T-helper 2 cell treated with Interferon-gamma antibody and Interleukin-4, amounts not matched to agents 5 μg/mL and 100 μg/mL, for 36 hours (primary cell): ENCODE data around the gene TNFRSF13B.
"Not testable (repeated sequence)": the region's sequence is repeated elsewhere in the genome, so short reads cannot be mapped to it uniquely, and the experiment has no call there.

Experiments
- DNase-seq: peaks from one replicate; pipeline ENCODE4 v3.0.0; 2021; ENCODE audit warnings: low spot score
- H3K27ac Mint-ChIP-seq: one replicate; pipeline ENCODE4 v1.8.0; 2021; ENCODE audit warnings: mild to moderate bottlenecking, mixed read lengths
- H3K27me3 Mint-ChIP-seq: one replicate; pipeline ENCODE4 v1.8.0; 2021; ENCODE audit warnings: low read depth, mixed read lengths
- H3K36me3 Mint-ChIP-seq: one replicate; pipeline ENCODE4 v1.8.0; 2021; ENCODE audit warnings: low read depth, mixed read lengths
- H3K4me1 Mint-ChIP-seq: one replicate; pipeline ENCODE4 v1.8.0; 2021; ENCODE audit warnings: low read depth, mixed read lengths
- H3K4me3 Mint-ChIP-seq: one replicate; pipeline ENCODE4 v1.8.0; 2022; ENCODE audit warnings: mild to moderate bottlenecking, moderate library complexity, mixed read lengths
- H3K9me3 Mint-ChIP-seq: one replicate; pipeline ENCODE4 v1.8.0; 2021; ENCODE audit warnings: mixed read lengths

The TNFRSF13B gene

DNA sequence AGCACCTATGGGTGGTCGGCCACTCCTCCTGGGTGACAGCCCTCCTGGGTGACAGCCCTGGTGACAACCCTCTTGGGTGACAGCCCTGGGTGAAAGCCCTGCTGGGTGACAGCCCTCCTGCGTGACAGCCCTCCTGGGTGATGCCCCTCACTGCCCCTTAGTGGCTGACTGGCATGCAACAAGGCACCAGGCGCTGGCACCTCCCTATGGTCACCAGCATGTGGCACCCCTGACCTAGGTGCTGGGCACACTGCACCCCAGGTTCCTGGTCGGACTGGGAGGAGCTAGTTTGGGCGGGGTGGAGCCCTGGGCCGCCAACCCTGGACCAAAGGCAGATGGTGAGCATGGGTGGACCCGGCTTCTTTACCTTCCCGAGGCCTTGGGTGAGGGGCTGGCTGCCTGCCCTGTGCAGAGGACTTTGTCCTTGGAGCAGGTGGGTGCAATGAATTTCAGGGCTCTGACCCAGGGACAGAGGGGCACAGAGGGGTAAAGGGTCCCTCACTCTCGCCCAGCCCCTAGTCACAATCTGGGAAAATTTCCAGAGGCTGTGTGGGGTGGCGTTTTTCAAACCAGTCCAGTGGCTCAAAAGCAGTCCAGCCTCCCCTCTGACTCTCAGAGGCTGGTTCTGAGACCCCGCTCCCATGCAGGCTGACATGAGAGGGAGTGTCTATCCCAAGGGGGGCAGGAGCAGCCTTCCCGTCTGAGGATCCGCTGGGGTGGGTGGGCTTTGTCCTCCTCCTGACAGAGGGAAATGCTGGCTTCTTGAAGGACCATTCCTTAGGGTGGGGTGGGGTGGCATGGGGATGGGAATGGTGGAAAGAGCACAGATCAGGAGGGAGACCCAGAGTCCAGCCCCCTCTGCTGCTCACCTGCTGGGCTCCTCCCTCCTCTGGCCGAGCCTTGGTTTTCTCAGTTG, 25.9 kb upstream of the TNFRSF13B start:
- Mint-ChIP-seq H3K27me3 (peaks cover 14% of the 10 kb centered on the region), H3K9me3 (no peaks in the 10 kb centered on the region), H3K36me3 (no peaks in the 10 kb centered on the region), H3K4me3 (no peak overlapping the region), H3K27ac (no peak overlapping the region), H3K4me1 (peaks cover 1% of the 10 kb centered on the region)
- DNase-seq, result no peak

DNA sequence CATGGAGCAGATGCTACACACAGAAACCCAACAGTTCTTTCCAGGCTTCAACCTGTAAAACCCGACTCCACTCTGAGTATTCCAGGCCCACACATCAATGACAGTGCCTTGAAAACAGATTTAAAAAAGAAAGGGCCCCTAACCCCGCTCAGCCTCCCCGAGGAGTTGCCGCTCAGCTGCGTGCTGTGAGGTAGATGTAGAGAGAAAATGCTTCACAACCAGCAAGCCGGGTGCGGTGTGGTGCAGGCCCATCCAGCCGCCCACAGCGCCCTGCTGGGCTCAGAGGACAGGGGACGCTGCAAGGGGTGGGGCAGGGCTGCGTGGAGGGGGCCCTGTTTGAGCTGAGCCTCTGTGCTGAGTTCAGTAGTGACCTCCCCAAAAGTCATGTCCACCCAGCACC, 24.8 kb upstream of the TNFRSF13B start:
- not testable (repeated sequence) for H3K27ac Mint-ChIP-seq, H3K4me1 Mint-ChIP-seq, H3K4me3 Mint-ChIP-seq, H3K36me3 Mint-ChIP-seq, H3K9me3 Mint-ChIP-seq, DNase-seq
- H3K27me3 Mint-ChIP-seq, result peaks cover 15% of the 10 kb centered on the region

DNA sequence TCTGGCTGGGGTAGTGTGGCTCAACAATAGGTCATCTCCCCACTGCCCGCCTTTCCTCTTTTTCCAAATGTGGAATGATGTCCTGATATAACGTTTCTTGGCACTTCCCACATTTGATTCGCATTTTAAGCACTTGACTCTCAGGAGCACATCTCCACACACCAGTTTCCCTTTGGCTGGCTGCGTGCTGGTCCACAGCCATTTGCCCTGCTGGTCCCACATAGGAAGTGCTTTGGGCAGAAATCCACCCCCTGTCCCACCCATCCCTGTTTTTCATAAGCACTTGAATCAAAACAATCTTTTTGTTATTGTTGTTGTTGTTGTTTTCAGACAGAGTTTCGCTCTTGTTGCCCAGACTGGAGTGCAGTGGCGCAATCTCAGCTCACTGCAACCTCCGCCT, 24.0 kb upstream of the TNFRSF13B start:
- H3K27ac Mint-ChIP-seq, result no peak overlapping the region
- peaks cover 3% of the 10 kb centered on the region for H3K4me1 Mint-ChIP-seq
- H3K4me3 Mint-ChIP-seq, result no peak overlapping the region
- no peaks in the 10 kb centered on the region for H3K9me3 Mint-ChIP-seq
- H3K27me3 Mint-ChIP-seq, result peaks cover 15% of the 10 kb centered on the region
- DNase-seq, result no peak
- no peaks in the 10 kb centered on the region for H3K36me3 Mint-ChIP-seq

GRCh38 chr17:16994631-16995030, 22.7 kb upstream of the TNFRSF13B start:
- no peak overlapping the region for H3K4me3 Mint-ChIP-seq
- no peaks in the 10 kb centered on the region for H3K36me3 Mint-ChIP-seq
- DNase-seq, result no peak
- H3K27me3 Mint-ChIP-seq, result peaks cover 15% of the 10 kb centered on the region
- no peaks in the 10 kb centered on the region for H3K9me3 Mint-ChIP-seq
- H3K27ac Mint-ChIP-seq, result no peak overlapping the region
- H3K4me1 Mint-ChIP-seq, result peaks cover 14% of the 10 kb centered on the region

- peak; percentile 62 for DNase-seq
- Mint-ChIP-seq H3K4me1 (peaks cover 32% of the 10 kb centered on the region), H3K36me3 (no peaks in the 10 kb centered on the region), H3K27me3 (peaks cover 15% of the 10 kb centered on the region), H3K4me3 (no peak overlapping the region), H3K27ac (no peak overlapping the region), H3K9me3 (no peaks in the 10 kb centered on the region)
Measured at GRCh38 chr17:16991349-16992009, 19.6 kb upstream of the TNFRSF13B start.

DNA sequence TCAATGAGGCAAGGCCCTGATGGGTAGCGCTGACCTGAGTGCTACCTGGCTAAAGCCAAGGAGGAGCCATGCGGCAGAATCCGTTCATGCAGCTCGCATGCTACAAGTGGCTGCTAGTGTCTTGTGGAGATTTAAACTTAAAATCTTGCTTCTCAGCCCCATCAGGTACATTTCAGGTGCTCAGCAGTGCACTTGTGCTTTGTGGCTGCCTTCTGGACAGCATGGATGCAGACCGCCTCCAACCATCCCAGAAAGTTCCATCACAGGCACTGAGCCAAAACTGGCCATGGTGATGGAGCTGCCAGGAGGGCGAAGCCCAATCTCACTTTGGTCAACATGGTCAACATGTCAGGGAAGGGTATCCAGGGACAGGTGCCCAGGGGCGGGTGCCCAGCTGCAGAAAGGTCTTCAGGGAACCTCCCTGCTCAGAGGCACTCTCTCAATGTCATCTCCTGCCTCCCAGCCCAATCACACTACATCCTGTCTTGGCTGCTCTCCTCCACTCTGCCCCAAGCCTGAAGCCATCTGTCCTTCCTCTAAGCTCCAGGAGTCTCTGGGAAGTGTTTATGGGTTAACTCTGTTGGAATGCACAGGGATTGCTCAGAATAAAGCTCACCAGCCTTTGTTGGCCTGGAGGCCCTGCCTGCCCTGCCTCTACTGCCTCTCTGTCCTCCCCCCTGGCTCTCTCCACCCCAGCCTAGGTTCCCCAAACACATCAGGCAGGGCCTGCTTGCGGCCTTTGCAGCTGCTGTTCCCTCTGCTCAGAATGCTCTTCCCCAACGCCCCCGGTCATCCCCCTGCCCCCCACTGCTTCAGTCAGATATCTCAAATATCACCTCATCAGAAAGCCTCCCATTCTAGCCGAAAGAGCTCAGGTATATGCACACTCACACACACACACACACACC, 18.3 kb upstream of the TNFRSF13B start:
- H3K4me3 Mint-ChIP-seq, result peak overlapping the region; percentile 80
- no peak for DNase-seq
- no peaks in the 10 kb centered on the region for H3K9me3 Mint-ChIP-seq
- peak overlapping the region; percentile 89 for H3K27ac Mint-ChIP-seq
- H3K36me3 Mint-ChIP-seq, result no peaks in the 10 kb centered on the region
- H3K4me1 Mint-ChIP-seq, result peaks cover 33% of the 10 kb centered on the region
- H3K27me3 Mint-ChIP-seq, result peaks cover 15% of the 10 kb centered on the region

GRCh38 chr17:16989230-16989952, 17.5 kb upstream of the TNFRSF13B start:
- Mint-ChIP-seq H3K36me3 (no peaks in the 10 kb centered on the region), H3K9me3 (no peaks in the 10 kb centered on the region), H3K27ac (peak overlapping the region; percentile 89), H3K4me1 (peaks cover 33% of the 10 kb centered on the region), H3K27me3 (peaks cover 11% of the 10 kb centered on the region), H3K4me3 (peak overlapping the region; percentile 80)
- peak; percentile 11 for DNase-seq

- Mint-ChIP-seq H3K27me3 (peaks cover 6% of the 10 kb centered on the region), H3K9me3 (no peaks in the 10 kb centered on the region), H3K27ac (peak overlapping the region; percentile 89), H3K4me1 (peaks cover 33% of the 10 kb centered on the region), H3K4me3 (peak overlapping the region; percentile 80), H3K36me3 (no peaks in the 10 kb centered on the region)
- peak; percentile 22 for DNase-seq
Measured at GRCh38 chr17:16988749-16989229, 16.9 kb upstream of the TNFRSF13B start.

GRCh38 chr17:16987830-16988601, 16.1 kb upstream of the TNFRSF13B start:
- peak overlapping the region; percentile 80 for H3K4me3 Mint-ChIP-seq
- no peaks in the 10 kb centered on the region for H3K9me3 Mint-ChIP-seq
- peaks cover 3% of the 10 kb centered on the region for H3K27me3 Mint-ChIP-seq
- peak; percentile 70 for DNase-seq
- H3K4me1 Mint-ChIP-seq, result peaks cover 33% of the 10 kb centered on the region
- peak overlapping the region; percentile 89 for H3K27ac Mint-ChIP-seq
- H3K36me3 Mint-ChIP-seq, result no peaks in the 10 kb centered on the region

GRCh38 chr17:16987066-16987829, 15.3 kb upstream of the TNFRSF13B start:
- Mint-ChIP-seq H3K4me1 (peaks cover 33% of the 10 kb centered on the region), H3K27ac (no peak overlapping the region), H3K27me3 (peaks cover 1% of the 10 kb centered on the region)

GRCh38 chr17:16986391-16986790, 14.5 kb upstream of the TNFRSF13B start:
- H3K9me3 Mint-ChIP-seq, result no peaks in the 10 kb centered on the region
- H3K36me3 Mint-ChIP-seq, result no peaks in the 10 kb centered on the region
- no peak overlapping the region for H3K27ac Mint-ChIP-seq
- no peak for DNase-seq
- peaks cover 1% of the 10 kb centered on the region for H3K27me3 Mint-ChIP-seq
- H3K4me1 Mint-ChIP-seq, result peaks cover 33% of the 10 kb centered on the region
- no peak overlapping the region for H3K4me3 Mint-ChIP-seq

More at GRCh38 chr17:16987066-16987829, 15.3 kb upstream of the TNFRSF13B start:
- Mint-ChIP-seq H3K4me3 (no peak overlapping the region), H3K9me3 (no peaks in the 10 kb centered on the region), H3K36me3 (no peaks in the 10 kb centered on the region)
- DNase-seq, result no peak

- no peaks in the 10 kb centered on the region for H3K9me3 Mint-ChIP-seq
- H3K36me3 Mint-ChIP-seq, result no peaks in the 10 kb centered on the region
- H3K4me3 Mint-ChIP-seq, result no peak overlapping the region
- H3K27me3 Mint-ChIP-seq, result peaks cover 9% of the 10 kb centered on the region
- H3K27ac Mint-ChIP-seq, result no peak overlapping the region
- DNase-seq, result no peak
- H3K4me1 Mint-ChIP-seq, result peaks cover 4% of the 10 kb centered on the region
Measured at GRCh38 chr17:16981928-16982327, 10.0 kb upstream of the TNFRSF13B start.
